SU-DHL-6 (cell line): ENCODE data around the gene ARMC9.
"Not testable (repeated sequence)": the region's sequence is repeated elsewhere in the genome, so short reads cannot be mapped to it uniquely, and the experiment has no call there.

Experiments used
- EZH2phosphoT487 ChIP-seq: fragments of 200-600 bp; sonication (generic), shearing (Covaris generic); conservative IDR thresholded peaks from 2 replicates; pipeline ENCODE4 v1.6.1; 2018; ENCODE audit warnings: mild to moderate bottlenecking, antibody characterized with exemption, low read length, moderate library complexity, mixed read lengths
- TF ChIP-seq, protein P1 (sequence below): fragments of 200-600 bp; sonication (generic); IDR thresholded peaks from one replicate; pipeline ENCODE4 v1.5.1; 2017; ENCODE audit warnings: antibody characterized with exemption, mild to moderate bottlenecking, low read length, moderate library complexity; ENCODE audit not compliant: insufficient read depth, poor library complexity, severe bottlenecking

DNA sequence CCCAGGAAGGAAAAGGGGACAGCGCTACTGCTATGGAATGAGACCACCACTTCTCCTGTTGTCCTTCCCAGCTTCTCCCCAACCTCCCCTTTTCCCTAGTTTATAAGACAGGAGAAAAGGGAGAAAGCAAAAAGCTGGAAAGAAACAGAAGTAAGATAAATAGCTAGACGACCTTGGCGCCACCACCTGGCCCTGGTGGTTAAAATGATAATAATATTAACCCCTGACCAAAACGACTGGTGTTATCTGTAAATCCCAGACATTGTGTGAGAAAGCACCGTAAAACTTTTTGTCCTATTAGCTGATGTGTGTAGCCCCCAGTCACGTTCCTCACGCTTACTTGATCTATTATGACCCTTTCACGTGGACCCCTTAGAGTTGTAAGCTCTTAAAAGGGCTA is 202.2 kb downstream of the ARMC9 start:
- TF ChIP-seq, protein P1, sequence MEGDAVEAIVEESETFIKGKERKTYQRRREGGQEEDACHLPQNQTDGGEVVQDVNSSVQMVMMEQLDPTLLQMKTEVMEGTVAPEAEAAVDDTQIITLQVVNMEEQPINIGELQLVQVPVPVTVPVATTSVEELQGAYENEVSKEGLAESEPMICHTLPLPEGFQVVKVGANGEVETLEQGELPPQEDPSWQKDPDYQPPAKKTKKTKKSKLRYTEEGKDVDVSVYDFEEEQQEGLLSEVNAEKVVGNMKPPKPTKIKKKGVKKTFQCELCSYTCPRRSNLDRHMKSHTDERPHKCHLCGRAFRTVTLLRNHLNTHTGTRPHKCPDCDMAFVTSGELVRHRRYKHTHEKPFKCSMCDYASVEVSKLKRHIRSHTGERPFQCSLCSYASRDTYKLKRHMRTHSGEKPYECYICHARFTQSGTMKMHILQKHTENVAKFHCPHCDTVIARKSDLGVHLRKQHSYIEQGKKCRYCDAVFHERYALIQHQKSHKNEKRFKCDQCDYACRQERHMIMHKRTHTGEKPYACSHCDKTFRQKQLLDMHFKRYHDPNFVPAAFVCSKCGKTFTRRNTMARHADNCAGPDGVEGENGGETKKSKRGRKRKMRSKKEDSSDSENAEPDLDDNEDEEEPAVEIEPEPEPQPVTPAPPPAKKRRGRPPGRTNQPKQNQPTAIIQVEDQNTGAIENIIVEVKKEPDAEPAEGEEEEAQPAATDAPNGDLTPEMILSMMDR, result not testable (repeated sequence)
- TF ChIP-seq EZH2phosphoT487, result not testable (repeated sequence)
